Activated CD4-positive, alpha-beta T cell treated with anti-CD3 and anti-CD28 coated beads, Interleukin-2, amount 50 U/mL, for 16 hours (primary cell): ENCODE measurements around the gene EPHB2.

Experiments used
- DNase-seq: peaks from one replicate; pipeline ENCODE4 v3.0.0-alpha.2; 2020

The EPHB2 gene

GRCh38 chr1:22959545-22960360 is 249.1 kb downstream of the EPHB2 start:
- no peak for DNase-seq

DNA sequence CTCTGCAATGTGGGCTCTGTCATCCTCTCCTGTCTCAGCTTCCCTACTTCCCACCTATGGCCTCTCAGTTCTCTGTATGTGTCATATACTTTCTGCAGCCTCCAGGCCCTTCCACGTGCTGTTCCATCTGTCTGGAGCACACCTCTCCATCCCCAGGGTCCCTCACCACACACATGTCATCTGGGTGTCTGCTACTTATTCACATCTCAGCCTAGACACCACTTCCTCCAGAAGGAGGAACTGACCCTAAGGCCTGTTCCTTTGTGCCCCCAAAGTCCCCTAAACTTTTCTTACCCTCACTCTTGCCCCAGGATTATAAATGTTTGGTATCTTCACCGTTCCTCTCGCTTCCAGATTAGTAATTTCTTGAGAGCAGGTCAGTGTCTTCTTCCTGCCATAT is 251.9 kb downstream of the EPHB2 start:
- no peak for DNase-seq

GRCh38 chr1:22963044-22963677 is 252.5 kb downstream of the EPHB2 start:
- no peak for DNase-seq

- DNase-seq, result no peak
Measured at GRCh38 chr1:22966309-22966708, 255.7 kb downstream of the EPHB2 start.

DNA sequence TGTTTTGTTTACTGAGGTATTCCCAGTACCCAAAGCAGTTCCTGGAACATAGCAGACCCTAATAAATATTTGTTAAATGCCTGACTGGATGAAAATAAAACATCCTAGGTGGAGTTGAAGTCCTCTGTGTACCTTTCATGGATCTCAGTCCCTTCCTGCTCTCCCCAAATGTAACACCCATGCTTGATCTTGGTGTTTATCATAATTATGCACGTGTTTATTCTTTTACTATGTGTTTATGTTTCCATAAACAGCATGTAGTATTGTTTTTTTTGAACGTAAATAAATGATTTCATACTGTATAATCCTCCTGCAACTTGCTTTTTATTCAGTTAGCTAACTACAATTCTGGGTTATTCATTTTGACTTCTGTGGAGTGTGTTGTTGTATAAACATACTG is 257.2 kb downstream of the EPHB2 start:
- DNase-seq, result no peak

GRCh38 chr1:22969304-22969709 is 258.7 kb downstream of the EPHB2 start:
- DNase-seq, result no peak

GRCh38 chr1:22970096-22970495 is 259.5 kb downstream of the EPHB2 start:
- DNase-seq, result no peak
